Endothelial cell of umbilical vein (primary cell): ENCODE measurements around the gene TRIP10. TPM values are rescaled to one million over a fixed set of nuclear protein-coding genes. Genes with fewer than 3 reads are reported as not detected.

Experiments
- BruUV-seq: library from RNA; stranded (reverse); fragments of 400-500 nt; replicated peaks from 2 replicates; lab custom pipeline; 2021; lab: Mats Ljungman, UMichigan
- CTCF ChIA-PET: fragments of 300-600, 350-600 bp; sonication (Branson Sonifier 250); formaldehyde crosslinking; loops from one replicate; lab custom pipeline; 2021; ENCODE audit warnings: antibody characterized with exemption, inconsistent platforms; lab: Charles Lee
- POLR2A ChIA-PET: fragments of 300-600, 350-600 bp; sonication (Branson Sonifier 250); formaldehyde crosslinking; loops from one replicate; lab custom pipeline; 2021; ENCODE audit warnings: antibody characterized with exemption, inconsistent platforms; lab: Charles Lee
- DNase-seq: peaks from one replicate; pipeline ENCODE4 v3.0.0-alpha.2; 2011; ENCODE audit warnings: low read depth, low spot score
- FAIRE-seq: peaks from 2 replicates; lab custom pipeline; 2011; peaks lifted over from hg19 to GRCh38; lab: Jason Lieb, UNC
- H2AFZ ChIP-seq: 2 replicates; pipeline ENCODE4 v1.6.0; 2012; ENCODE audit warnings: low read depth, low read length, control low read depth, inconsistent platforms
- H3K27ac ChIP-seq: 2 replicates; pipeline ENCODE4 v1.5.1; 2011; ENCODE audit warnings: low read depth, mild to moderate bottlenecking, control low read depth, low read length, moderate library complexity; ENCODE audit not compliant: insufficient read depth
- H3K27me3 ChIP-seq, 2 experiments: 2 replicates each; pipeline versions ENCODE4 v1.6.0 to v1.6.1; 2011; ENCODE audit warnings: low read length in 2 of 2, mixed read lengths in 1 of 2; ENCODE audit not compliant: control insufficient read depth in 2 of 2, insufficient read depth in 2 of 2
- H3K36me3 ChIP-seq, 2 experiments: 2 replicates in 1 of 2; 3 replicates in 1 of 2; pipeline ENCODE4 v1.5.1; 2011; ENCODE audit warnings: low read length in 2 of 2, mild to moderate bottlenecking in 1 of 2, moderate library complexity in 1 of 2; ENCODE audit not compliant: control insufficient read depth in 2 of 2, insufficient read depth in 2 of 2; ENCODE audit errors: extremely low read depth in 1 of 2
- H3K4me1 ChIP-seq: 3 replicates; pipeline ENCODE4 v1.5.1; 2011; ENCODE audit warnings: mild to moderate bottlenecking, low read length; ENCODE audit not compliant: control insufficient read depth, insufficient read depth; ENCODE audit errors: extremely low read depth
- H3K4me2 ChIP-seq: 2 replicates; pipeline ENCODE4 v1.6.1; 2011; ENCODE audit warnings: low read length, control low read depth, mixed read lengths; ENCODE audit not compliant: insufficient read depth
- H3K4me3 ChIP-seq, 3 experiments: fragments of 200-600 bp in 1 of 3; sonication (generic), shearing (Covaris generic) in 1 of 3; replicated peaks in 1 of 3; 2 replicates each; pipeline ENCODE4 v1.5.1; 2011 to 2016; ENCODE audit warnings: control low read depth in 3 of 3, low read length in 3 of 3, mild to moderate bottlenecking in 2 of 3, inconsistent platforms in 1 of 3, low read depth in 1 of 3, moderate library complexity in 1 of 3; ENCODE audit not compliant: insufficient read depth in 1 of 3
- H3K79me2 ChIP-seq: 2 replicates; pipeline ENCODE4 v1.6.0; 2012; ENCODE audit warnings: low read length, inconsistent platforms; ENCODE audit not compliant: control insufficient read depth, insufficient read depth
- H3K9ac ChIP-seq: replicated peaks from 2 replicates; pipeline ENCODE3; 2011; ENCODE audit warnings: low read length, control low read depth; ENCODE audit not compliant: insufficient read depth; ENCODE audit errors: extremely low read depth
- H3K9me1 ChIP-seq: replicated peaks from 3 replicates; pipeline ENCODE4 v1.6.0; 2011; ENCODE audit warnings: mild to moderate bottlenecking, low read length; ENCODE audit not compliant: control insufficient read depth, insufficient read depth; ENCODE audit errors: extremely low read depth
- H3K9me3 ChIP-seq: replicated peaks from 2 replicates; pipeline ENCODE4 v1.5.1; 2012; ENCODE audit warnings: low read length, inconsistent platforms; ENCODE audit not compliant: control insufficient read depth, insufficient read depth
- H4K20me1 ChIP-seq: replicated peaks from 2 replicates; pipeline ENCODE3; 2011; ENCODE audit warnings: mild to moderate bottlenecking, low read length; ENCODE audit not compliant: control insufficient read depth, insufficient read depth; ENCODE audit errors: extremely low read depth
- EZH2 ChIP-seq: IDR thresholded peaks from 2 replicates; pipeline ENCODE4 v1.6.1; 2012; ENCODE audit warnings: borderline replicate concordance, low read depth, mild to moderate bottlenecking, moderate library complexity, low read length, inconsistent platforms; ENCODE audit not compliant: severe bottlenecking
- FOS ChIP-seq: IDR thresholded peaks from 2 replicates; pipeline ENCODE4 v1.6.1; 2011; ENCODE audit warnings: mild to moderate bottlenecking, low read length, moderate library complexity, borderline replicate concordance; ENCODE audit not compliant: insufficient read depth
- GATA2 ChIP-seq: IDR thresholded peaks from 2 replicates; pipeline ENCODE4 v1.7.0; 2011; ENCODE audit warnings: low read depth, mild to moderate bottlenecking, moderate library complexity, mixed read lengths, low read length; ENCODE audit not compliant: insufficient read length, insufficient read depth
- JUN ChIP-seq: IDR thresholded peaks from 2 replicates; pipeline ENCODE4 v1.6.1; 2011; ENCODE audit warnings: borderline replicate concordance, low read depth; ENCODE audit not compliant: insufficient read length, insufficient read depth
- MYC ChIP-seq: IDR thresholded peaks from one replicate; pipeline ENCODE4 v1.6.1; 2011; ENCODE audit warnings: mild to moderate bottlenecking, low read depth, low read length
- POLR2A ChIP-seq: IDR thresholded peaks from 2 replicates; pipeline ENCODE4 v1.6.1; 2012; ENCODE audit warnings: low read depth, mild to moderate bottlenecking, control low read depth, low read length
- POLR2AphosphoS5 ChIP-seq: IDR thresholded peaks from 2 replicates; pipeline ENCODE4 v1.6.1; 2012; ENCODE audit warnings: low read depth, mild to moderate bottlenecking, control low read depth, low read length, moderate library complexity; ENCODE audit not compliant: insufficient read depth
- dilution Hi-C: fragments of 300-500 bp; cut with MboI; formaldehyde crosslinking; loops from one replicate; pipeline ENCODE4 v1.15.0; 2019; ENCODE audit warnings: low sequenced_read_pairs; ENCODE audit not compliant: extremely low pct_ligation_motif_present
- intact Hi-C: fragments of 100-400 bp; cut with micrococcal nuclease; formaldehyde crosslinking; loops from one replicate; pipeline ENCODE4 v1.10.0; 2022
- polyA plus RNA-seq, 4 experiments: library from polyadenylated mRNA; depleted of rRNA in 3 of 4; stranded (reverse) in 3 of 4; unstranded in 1 of 4; fragments of >200 nt; gene quantifications; 2 replicates each; pipeline versions ENCODE4 v1.2.1 to v1.2.3, GENCODE V29; 2011 to 2012; ENCODE audit warnings: missing spikeins in 1 of 4
- total RNA-seq: library from RNA; stranded (reverse); gene quantifications from 2 replicates; pipeline ENCODE4 v1.2.3, GENCODE V29; 2021
- TF ChIP-seq, protein P1 (sequence below): IDR thresholded peaks from 2 replicates; pipeline ENCODE4 v1.6.1; 2011; ENCODE audit not compliant: insufficient read depth, insufficient read length
- TF ChIP-seq, protein P2 (sequence below), 2 donors: IDR thresholded peaks; 1 replicate in 1 of 2; 2 replicates in 1 of 2; pipeline ENCODE4 v1.5.1; 2011; ENCODE audit warnings: low read length in 2 of 2, mild to moderate bottlenecking in 2 of 2, moderate library complexity in 2 of 2, control low read depth in 1 of 2, inconsistent platforms in 1 of 2, low read depth in 1 of 2; ENCODE audit not compliant: insufficient read depth in 1 of 2; ENCODE audit errors: extremely low read depth in 1 of 2

The TRIP10 gene
- total and polyA plus RNA-seq, 2 donors (not counting 3 experiments of a cell fraction or from before 2014, with no cell fraction given) = 28.4 to 69.3 TPM

DNA sequence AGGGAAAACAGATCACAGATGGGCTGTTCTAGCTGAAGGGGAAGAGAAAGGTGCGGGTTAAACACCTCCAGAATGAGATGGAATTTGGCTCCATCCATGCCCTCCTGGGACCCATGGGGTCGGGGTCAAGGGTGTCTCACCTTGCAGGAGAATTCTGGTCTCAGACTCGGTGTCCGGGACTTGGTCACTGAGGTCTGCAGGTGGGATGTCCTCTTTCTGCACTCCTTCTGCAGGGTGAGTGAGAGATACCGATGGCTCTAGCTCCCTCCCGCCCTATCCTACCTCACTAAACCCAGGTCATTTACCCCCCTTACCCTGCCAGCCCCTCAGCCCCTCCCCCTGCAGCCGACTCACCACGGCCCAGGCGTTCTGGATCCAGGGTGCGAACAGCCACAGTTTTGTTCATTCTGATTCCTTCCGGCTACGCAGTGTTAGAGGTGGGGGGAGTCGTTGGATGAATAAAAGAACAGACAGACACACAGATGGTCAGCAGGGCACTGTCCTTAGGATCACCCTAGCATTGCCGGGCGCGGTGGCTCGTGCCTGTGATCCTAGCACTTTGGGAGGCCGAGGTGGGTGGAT, 43.1 kb upstream of the TRIP10 start:
- intact Hi-C loops = no loop called here
- BruUV-seq = no TSS peak
- no peaks in the 10 kb centered on the region for H3K27me3 ChIP-seq
- no peak overlapping the region for H3K27ac ChIP-seq
- ChIA-PET POLR2A (no interaction called here), CTCF (interaction anchor here (0.5 to 1.1 kb wide), 2 partner anchors 10 to 15 kb away, joined by 3 to 4 read pairs; no protein-coding TSS in a partner anchor)
- no peak for DNase-seq
- no peak overlapping the region for H3K9ac ChIP-seq
- H3K4me3 ChIP-seq = no peak overlapping the region
- H3K9me1 ChIP-seq = no peaks in the 10 kb centered on the region
- H2AFZ ChIP-seq = no peak overlapping the region
- FAIRE-seq = no peak
- H3K79me2 ChIP-seq = no peaks in the 10 kb centered on the region
- H3K4me2 ChIP-seq = no peak overlapping the region
- no peaks in the 10 kb centered on the region for H3K36me3 ChIP-seq
- dilution Hi-C loops = no loop called here
- H3K9me3 ChIP-seq = no peaks in the 10 kb centered on the region
- H3K4me1 ChIP-seq = no peaks in the 10 kb centered on the region
- TF ChIP-seq GATA2 = no peak
- TF ChIP-seq MYC = no peak
- no peak for TF ChIP-seq FOS
- no peak for TF ChIP-seq POLR2AphosphoS5
- TF ChIP-seq, protein P1, sequence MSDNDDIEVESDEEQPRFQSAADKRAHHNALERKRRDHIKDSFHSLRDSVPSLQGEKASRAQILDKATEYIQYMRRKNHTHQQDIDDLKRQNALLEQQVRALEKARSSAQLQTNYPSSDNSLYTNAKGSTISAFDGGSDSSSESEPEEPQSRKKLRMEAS = no peak
- no peak for TF ChIP-seq JUN
- no peak for TF ChIP-seq EZH2
- TF ChIP-seq, protein P2, sequence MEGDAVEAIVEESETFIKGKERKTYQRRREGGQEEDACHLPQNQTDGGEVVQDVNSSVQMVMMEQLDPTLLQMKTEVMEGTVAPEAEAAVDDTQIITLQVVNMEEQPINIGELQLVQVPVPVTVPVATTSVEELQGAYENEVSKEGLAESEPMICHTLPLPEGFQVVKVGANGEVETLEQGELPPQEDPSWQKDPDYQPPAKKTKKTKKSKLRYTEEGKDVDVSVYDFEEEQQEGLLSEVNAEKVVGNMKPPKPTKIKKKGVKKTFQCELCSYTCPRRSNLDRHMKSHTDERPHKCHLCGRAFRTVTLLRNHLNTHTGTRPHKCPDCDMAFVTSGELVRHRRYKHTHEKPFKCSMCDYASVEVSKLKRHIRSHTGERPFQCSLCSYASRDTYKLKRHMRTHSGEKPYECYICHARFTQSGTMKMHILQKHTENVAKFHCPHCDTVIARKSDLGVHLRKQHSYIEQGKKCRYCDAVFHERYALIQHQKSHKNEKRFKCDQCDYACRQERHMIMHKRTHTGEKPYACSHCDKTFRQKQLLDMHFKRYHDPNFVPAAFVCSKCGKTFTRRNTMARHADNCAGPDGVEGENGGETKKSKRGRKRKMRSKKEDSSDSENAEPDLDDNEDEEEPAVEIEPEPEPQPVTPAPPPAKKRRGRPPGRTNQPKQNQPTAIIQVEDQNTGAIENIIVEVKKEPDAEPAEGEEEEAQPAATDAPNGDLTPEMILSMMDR (IDR thresholded peaks at IDR 0.05; ENCODE audit: extremely low read depth in 1 of 2, insufficient read depth in 1 of 2, low read depth in 1 of 2, low read length in 2 of 2) = no peak
- no peak for TF ChIP-seq POLR2A
- H4K20me1 ChIP-seq = no peaks in the 10 kb centered on the region
